Central memory CD8-positive, alpha-beta T cell (primary cell): Measurements from ENCODE around the gene CNTN1.

ENCODE experiments used
- ATAC-seq: fragments of 150-1000 bp; cut with Tn5 transposase; replicated peaks from 2 replicates; pipeline ENCODE4 v1.10.0; 2022; ENCODE audit warnings: mild to moderate bottlenecking, moderate FRiP score, moderate number of reproducible peaks; ENCODE audit not compliant: poor library complexity, severe bottlenecking; ENCODE audit errors: extremely low read depth
- DNase-seq, 2 donors: peaks; one replicate each; pipeline ENCODE4 v3.0.0; 2021; ENCODE audit warnings: low spot score in 2 of 2
- H3K27ac Mint-ChIP-seq: one replicate; pipeline ENCODE4 v1.8.0; 2022; ENCODE audit warnings: low read depth, mild to moderate bottlenecking, moderate library complexity, mixed read lengths
- H3K27me3 Mint-ChIP-seq: one replicate; pipeline ENCODE4 v1.8.0; 2022; ENCODE audit warnings: mixed read lengths
- H3K36me3 Mint-ChIP-seq: one replicate; pipeline ENCODE4 v1.8.0; 2022; ENCODE audit warnings: mild to moderate bottlenecking, moderate library complexity, mixed read lengths; ENCODE audit not compliant: insufficient read depth
- H3K4me1 Mint-ChIP-seq: one replicate; pipeline ENCODE4 v1.8.0; 2022; ENCODE audit warnings: mixed read lengths
- H3K4me3 Mint-ChIP-seq: one replicate; pipeline ENCODE4 v1.8.0; 2022; ENCODE audit warnings: mild to moderate bottlenecking, moderate library complexity, mixed read lengths
- H3K9me3 Mint-ChIP-seq: one replicate; pipeline ENCODE4 v1.8.0; 2022; ENCODE audit warnings: mixed read lengths

The CNTN1 gene

GRCh38 chr12:41013881-41014642, 321.8 kb downstream of the CNTN1 start:
- H3K9me3 Mint-ChIP-seq = peaks cover 17% of the 10 kb centered on the region
- no peak overlapping the region for H3K27ac Mint-ChIP-seq
- ATAC-seq (no peak), DNase-seq (no peak)
- H3K36me3 Mint-ChIP-seq = no peaks in the 10 kb centered on the region
- no peaks in the 10 kb centered on the region for H3K27me3 Mint-ChIP-seq
- H3K4me1 Mint-ChIP-seq = no peaks in the 10 kb centered on the region
- no peak overlapping the region for H3K4me3 Mint-ChIP-seq

GRCh38 chr12:41014643-41015020, 322.4 kb downstream of the CNTN1 start:
- Mint-ChIP-seq H3K9me3 (peaks cover 17% of the 10 kb centered on the region), H3K36me3 (no peaks in the 10 kb centered on the region), H3K27me3 (no peaks in the 10 kb centered on the region), H3K4me3 (no peak overlapping the region), H3K27ac (no peak overlapping the region), H3K4me1 (no peaks in the 10 kb centered on the region)
- DNase-seq (no peak), ATAC-seq (no peak)

GRCh38 chr12:41018010-41018409, 325.8 kb downstream of the CNTN1 start:
- H3K4me3 Mint-ChIP-seq = no peak overlapping the region
- H3K27ac Mint-ChIP-seq = no peak overlapping the region
- H3K27me3 Mint-ChIP-seq = no peaks in the 10 kb centered on the region
- no peaks in the 10 kb centered on the region for H3K36me3 Mint-ChIP-seq
- peaks cover 5% of the 10 kb centered on the region for H3K9me3 Mint-ChIP-seq
- DNase-seq (no peak), ATAC-seq (no peak)
- no peaks in the 10 kb centered on the region for H3K4me1 Mint-ChIP-seq

- no peaks in the 10 kb centered on the region for H3K36me3 Mint-ChIP-seq
- no peaks in the 10 kb centered on the region for H3K9me3 Mint-ChIP-seq
- ATAC-seq (no peak), DNase-seq (no peak)
- no peaks in the 10 kb centered on the region for H3K4me1 Mint-ChIP-seq
- H3K27ac Mint-ChIP-seq = no peak overlapping the region
- H3K27me3 Mint-ChIP-seq = no peaks in the 10 kb centered on the region
- H3K4me3 Mint-ChIP-seq = no peak overlapping the region
Measured at GRCh38 chr12:41019461-41019860, 327.2 kb downstream of the CNTN1 start.

- ATAC-seq = no peak
- H3K27me3 Mint-ChIP-seq = no peaks in the 10 kb centered on the region
- H3K27ac Mint-ChIP-seq = no peak overlapping the region
Measured at GRCh38 chr12:41023836-41024235, 331.6 kb downstream of the CNTN1 start.

GRCh38 chr12:41026151-41026550, 333.9 kb downstream of the CNTN1 start:
- DNase-seq (no peak), ATAC-seq (no peak)
- Mint-ChIP-seq H3K27ac (no peak overlapping the region), H3K9me3 (peaks cover 11% of the 10 kb centered on the region), H3K4me1 (no peaks in the 10 kb centered on the region), H3K36me3 (peaks cover 2% of the 10 kb centered on the region), H3K4me3 (no peak overlapping the region), H3K27me3 (no peaks in the 10 kb centered on the region)

More at GRCh38 chr12:41023836-41024235, 331.6 kb downstream of the CNTN1 start:
- no peak overlapping the region for H3K4me3 Mint-ChIP-seq
- H3K9me3 Mint-ChIP-seq = peaks cover 11% of the 10 kb centered on the region
- H3K4me1 Mint-ChIP-seq = no peaks in the 10 kb centered on the region
- no peak for DNase-seq
- peaks cover 2% of the 10 kb centered on the region for H3K36me3 Mint-ChIP-seq

- H3K4me3 Mint-ChIP-seq = no peak overlapping the region
- no peaks in the 10 kb centered on the region for H3K27me3 Mint-ChIP-seq
- H3K27ac Mint-ChIP-seq = no peak overlapping the region
- H3K4me1 Mint-ChIP-seq = no peaks in the 10 kb centered on the region
- H3K9me3 Mint-ChIP-seq = peaks cover 11% of the 10 kb centered on the region
- peaks cover 2% of the 10 kb centered on the region for H3K36me3 Mint-ChIP-seq
- ATAC-seq (no peak), DNase-seq (no peak)
Measured at GRCh38 chr12:41032386-41032785, 340.1 kb downstream of the CNTN1 start.

GRCh38 chr12:41034686-41035085, 342.4 kb downstream of the CNTN1 start:
- H3K36me3 Mint-ChIP-seq = no peaks in the 10 kb centered on the region
- peaks cover 19% of the 10 kb centered on the region for H3K9me3 Mint-ChIP-seq

GRCh38 chr12:41039461-41039860, 347.2 kb downstream of the CNTN1 start:
- no peak overlapping the region for H3K4me3 Mint-ChIP-seq
- no peak for DNase-seq
- ATAC-seq = no peak
- H3K9me3 Mint-ChIP-seq = peaks cover 20% of the 10 kb centered on the region
- no peak overlapping the region for H3K27ac Mint-ChIP-seq
- H3K36me3 Mint-ChIP-seq = no peaks in the 10 kb centered on the region
- H3K27me3 Mint-ChIP-seq = no peaks in the 10 kb centered on the region
- H3K4me1 Mint-ChIP-seq = no peaks in the 10 kb centered on the region

More at GRCh38 chr12:41034686-41035085, 342.4 kb downstream of the CNTN1 start:
- Mint-ChIP-seq H3K27me3 (no peaks in the 10 kb centered on the region), H3K4me1 (no peaks in the 10 kb centered on the region), H3K27ac (no peak overlapping the region), H3K4me3 (no peak overlapping the region)
- ATAC-seq (no peak), DNase-seq (no peak)

GRCh38 chr12:41045509-41045908, 353.3 kb downstream of the CNTN1 start:
- no peak overlapping the region for H3K27ac Mint-ChIP-seq
- no peak overlapping the region for H3K4me3 Mint-ChIP-seq
- no peaks in the 10 kb centered on the region for H3K36me3 Mint-ChIP-seq
- ATAC-seq = no peak
- no peaks in the 10 kb centered on the region for H3K27me3 Mint-ChIP-seq
- no peaks in the 10 kb centered on the region for H3K4me1 Mint-ChIP-seq
- peaks cover 6% of the 10 kb centered on the region for H3K9me3 Mint-ChIP-seq
- no peak for DNase-seq

- no peak overlapping the region for H3K4me3 Mint-ChIP-seq
- ATAC-seq (no peak), DNase-seq (no peak)
- H3K9me3 Mint-ChIP-seq = no peaks in the 10 kb centered on the region
- H3K27me3 Mint-ChIP-seq = no peaks in the 10 kb centered on the region
- H3K4me1 Mint-ChIP-seq = no peaks in the 10 kb centered on the region
- H3K36me3 Mint-ChIP-seq = no peaks in the 10 kb centered on the region
- H3K27ac Mint-ChIP-seq = no peak overlapping the region
Measured at GRCh38 chr12:41049033-41049432, 356.8 kb downstream of the CNTN1 start.

GRCh38 chr12:41051954-41052353, 359.7 kb downstream of the CNTN1 start:
- H3K27ac Mint-ChIP-seq = no peak overlapping the region
- ATAC-seq = no peak
- no peaks in the 10 kb centered on the region for H3K4me1 Mint-ChIP-seq
- H3K27me3 Mint-ChIP-seq = no peaks in the 10 kb centered on the region
- no peak overlapping the region for H3K4me3 Mint-ChIP-seq
- DNase-seq = no peak
- H3K9me3 Mint-ChIP-seq = no peaks in the 10 kb centered on the region
- no peaks in the 10 kb centered on the region for H3K36me3 Mint-ChIP-seq

GRCh38 chr12:41052441-41052840, 360.2 kb downstream of the CNTN1 start:
- Mint-ChIP-seq H3K36me3 (no peaks in the 10 kb centered on the region), H3K27ac (no peak overlapping the region), H3K4me3 (no peak overlapping the region), H3K9me3 (no peaks in the 10 kb centered on the region), H3K27me3 (no peaks in the 10 kb centered on the region), H3K4me1 (no peaks in the 10 kb centered on the region)
- no peak for DNase-seq
- ATAC-seq = no peak
